Neural progenitor cell (in vitro differentiated cells): ENCODE data around the gene HEMGN.

Experiments
- EZH2 ChIP-seq: fragments of 200-600 bp; sonication (generic); IDR thresholded peaks from 2 replicates; pipeline ENCODE4 v1.6.1; 2017; ENCODE audit warnings: antibody characterized with exemption, mild to moderate bottlenecking, moderate library complexity
- EZH2phosphoT487 ChIP-seq: fragments of 200-600 bp; sonication (generic); IDR thresholded peaks from 2 replicates; pipeline ENCODE4 v1.6.1; 2017; ENCODE audit warnings: antibody characterized with exemption
- TF ChIP-seq, protein P1 (sequence below): fragments of 200-600 bp; sonication (generic); IDR thresholded peaks from 2 replicates; pipeline ENCODE4 v1.5.1; 2017; ENCODE audit warnings: antibody characterized with exemption, mild to moderate bottlenecking

DNA sequence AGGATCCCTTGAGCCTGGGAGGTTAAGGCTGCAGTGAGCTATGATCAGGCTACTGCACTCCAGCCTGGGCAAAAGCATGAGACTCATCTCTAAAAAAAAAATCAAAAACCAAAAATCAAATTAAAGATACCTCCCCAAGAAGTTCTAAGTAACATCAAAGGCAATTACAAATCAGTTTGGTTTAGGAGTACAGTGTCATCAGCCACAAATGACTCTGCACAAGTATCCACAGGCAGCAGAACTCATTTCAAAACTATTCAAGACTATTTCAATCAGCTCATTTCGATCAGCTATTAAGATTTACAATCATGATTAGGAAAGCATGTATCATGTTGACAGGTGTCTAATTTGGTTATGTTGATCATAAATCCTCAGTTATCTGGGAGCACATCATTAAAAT, 34.8 kb downstream of the HEMGN start:
- TF ChIP-seq EZH2 (no peak), EZH2phosphoT487 (no peak)
- TF ChIP-seq, protein P1, sequence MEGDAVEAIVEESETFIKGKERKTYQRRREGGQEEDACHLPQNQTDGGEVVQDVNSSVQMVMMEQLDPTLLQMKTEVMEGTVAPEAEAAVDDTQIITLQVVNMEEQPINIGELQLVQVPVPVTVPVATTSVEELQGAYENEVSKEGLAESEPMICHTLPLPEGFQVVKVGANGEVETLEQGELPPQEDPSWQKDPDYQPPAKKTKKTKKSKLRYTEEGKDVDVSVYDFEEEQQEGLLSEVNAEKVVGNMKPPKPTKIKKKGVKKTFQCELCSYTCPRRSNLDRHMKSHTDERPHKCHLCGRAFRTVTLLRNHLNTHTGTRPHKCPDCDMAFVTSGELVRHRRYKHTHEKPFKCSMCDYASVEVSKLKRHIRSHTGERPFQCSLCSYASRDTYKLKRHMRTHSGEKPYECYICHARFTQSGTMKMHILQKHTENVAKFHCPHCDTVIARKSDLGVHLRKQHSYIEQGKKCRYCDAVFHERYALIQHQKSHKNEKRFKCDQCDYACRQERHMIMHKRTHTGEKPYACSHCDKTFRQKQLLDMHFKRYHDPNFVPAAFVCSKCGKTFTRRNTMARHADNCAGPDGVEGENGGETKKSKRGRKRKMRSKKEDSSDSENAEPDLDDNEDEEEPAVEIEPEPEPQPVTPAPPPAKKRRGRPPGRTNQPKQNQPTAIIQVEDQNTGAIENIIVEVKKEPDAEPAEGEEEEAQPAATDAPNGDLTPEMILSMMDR = no peak
